GM12873 (cell line): ENCODE data around the gene COL4A6.

Experiments used
- CTCF ChIP-seq: IDR thresholded peaks from 2 replicates; pipeline ENCODE4 v1.5.1; 2012; ENCODE audit warnings: low read depth, mild to moderate bottlenecking, moderate library complexity, low read length, control low read depth; ENCODE audit not compliant: insufficient read depth; ENCODE audit errors: missing control alignments

COL4A6 gene

GRCh38 chrX:108285918-108286317, 152.3 kb downstream of the COL4A6 start:
- TF ChIP-seq CTCF, result no peak

GRCh38 chrX:108285356-108285755, 152.9 kb downstream of the COL4A6 start:
- TF ChIP-seq CTCF, result no peak

- no peak for TF ChIP-seq CTCF
Observed at GRCh38 chrX:108275732-108276131, 162.5 kb downstream of the COL4A6 start.

- no peak for TF ChIP-seq CTCF
Observed at GRCh38 chrX:108271397-108271787, 166.8 kb downstream of the COL4A6 start.

- no peak for TF ChIP-seq CTCF
Observed at GRCh38 chrX:108270739-108271396, 167.4 kb downstream of the COL4A6 start.

- TF ChIP-seq CTCF, result no peak
Observed at GRCh38 chrX:108270280-108270679, 167.9 kb downstream of the COL4A6 start.

GRCh38 chrX:108268434-108269080, 169.7 kb downstream of the COL4A6 start:
- TF ChIP-seq CTCF, result no peak
